ENCODE data around the gene APOBEC4. TPM values are rescaled to one million over a fixed set of nuclear protein-coding genes. Genes with fewer than 3 reads are reported as not detected.
A peak's percentile ranks its signal among the peaks of the same experiment; 100 is the strongest.

Gene APOBEC4
- total RNA-seq, 1 donor from 2014 or later, result not detected

DNA sequence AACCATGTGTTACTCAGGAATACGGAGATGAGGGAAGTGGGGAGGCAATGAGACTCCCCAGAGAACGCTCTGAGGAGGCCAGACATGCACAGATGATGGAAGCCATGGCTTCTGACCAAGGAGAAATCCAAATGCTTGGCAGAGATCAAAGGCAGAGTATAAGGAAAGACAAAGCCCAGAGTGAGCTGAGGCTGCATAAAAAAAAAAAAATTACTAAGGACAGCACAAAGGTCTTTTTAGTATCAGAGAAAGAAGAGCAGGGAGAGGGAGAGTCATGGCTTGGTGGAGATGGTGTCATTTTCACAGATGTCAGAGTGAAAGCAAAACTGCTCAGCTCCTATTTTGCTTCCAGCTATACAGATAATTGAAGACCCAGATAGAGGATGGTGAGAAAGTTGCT is 54.7 kb downstream of the APOBEC4 start:
- peaks cover 12% of the 10 kb centered on the region for H3K4me1 Mint-ChIP-seq
- H3K27ac Mint-ChIP-seq, result peak overlapping the region; percentile 21
- peak overlapping the region; percentile 16 for H3K4me3 Mint-ChIP-seq
- H3K36me3 Mint-ChIP-seq (ENCODE audit: low read depth), result no peaks in the 10 kb centered on the region
- no peaks in the 10 kb centered on the region for H3K27me3 Mint-ChIP-seq
- no peak for DNase-seq
- H3K9me3 Mint-ChIP-seq, result no peaks in the 10 kb centered on the region
- intact Hi-C loops (cut with micrococcal nuclease), result no loop called here

- Mint-ChIP-seq H3K27me3 (no peaks in the 10 kb centered on the region), H3K4me1 (peaks cover 18% of the 10 kb centered on the region), H3K9me3 (no peaks in the 10 kb centered on the region), H3K27ac (peak overlapping the region; percentile 21), H3K4me3 (peak overlapping the region; percentile 16), H3K36me3 (ENCODE audit: low read depth) (no peaks in the 10 kb centered on the region)
- intact Hi-C loops (cut with micrococcal nuclease), result no loop called here
- DNase-seq, result no peak
These were observed 55.3 kb downstream of the APOBEC4 start for GRCh38 chr1:183597656-183598347.

DNA sequence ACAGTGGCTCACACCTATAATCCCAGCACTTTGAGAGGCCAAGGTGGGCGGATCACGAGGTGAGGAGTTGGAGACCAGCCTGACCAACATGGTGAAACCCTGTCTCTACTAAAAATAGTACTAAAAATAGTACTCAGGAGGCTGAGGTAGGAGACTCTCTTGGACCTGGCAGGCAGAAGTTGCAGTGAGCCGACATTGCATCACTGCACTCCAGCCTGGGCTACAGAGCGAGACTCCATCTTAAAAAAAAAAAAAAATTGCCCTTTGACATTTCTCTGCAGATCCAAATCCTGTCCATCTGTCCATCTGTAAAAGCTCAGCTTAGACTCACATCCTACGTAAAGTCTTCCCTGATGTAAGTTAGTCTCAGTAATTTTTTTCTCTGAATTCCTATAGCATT is 56.6 kb downstream of the APOBEC4 start:
- peaks cover 19% of the 10 kb centered on the region for H3K4me1 Mint-ChIP-seq
- no peaks in the 10 kb centered on the region for H3K36me3 Mint-ChIP-seq (ENCODE audit: low read depth)

More for the DNA sequence above, 56.6 kb downstream of the APOBEC4 start:
- no peak overlapping the region for H3K27ac Mint-ChIP-seq
- H3K9me3 Mint-ChIP-seq, result no peaks in the 10 kb centered on the region
- intact Hi-C loops (cut with micrococcal nuclease), result no loop called here
- DNase-seq, result no peak
- no peaks in the 10 kb centered on the region for H3K27me3 Mint-ChIP-seq
- no peak overlapping the region for H3K4me3 Mint-ChIP-seq

Other genes starting within 250 kb of the APOBEC4 start
- gene NMNAT2, start 234.9 kb downstream of the APOBEC4 start, total RNA-seq, result not detected in 2 replicates
- gene SMG7, start 180.8 kb downstream of the APOBEC4 start, total RNA-seq, result 78.4 and 79.8 TPM in 2 replicates
- gene NCF2, start 62.9 kb downstream of the APOBEC4 start, total RNA-seq, result 5.3 and 6.2 TPM in 2 replicates
- 144 and 149 TPM in 2 replicates for gene ARPC5, start 17.5 kb downstream of the APOBEC4 start, total RNA-seq
- 1.7 and 2.0 TPM in 2 replicates for gene RGL1, start 151.8 kb upstream of the APOBEC4 start, total RNA-seq